WTC11 (cell line): Measurements from ENCODE around the gene CORIN. TPM values are rescaled to one million over a fixed set of nuclear protein-coding genes. Genes with fewer than 3 reads are reported as not detected.
"Not testable (repeated sequence)": the region's sequence is repeated elsewhere in the genome, so short reads cannot be mapped to it uniquely, and the experiment has no call there.

ENCODE experiments used
- ATAC-seq: fragments of 200-7000 bp; cut with Tn5 transposase; 2 replicates; pipeline ENCODE4 v1.10.0; 2021; ENCODE audit warnings: mild to moderate bottlenecking, moderate library complexity
- CTCF ChIA-PET: fragments of 300-600 bp; sonication (Branson Sonifier 250); formaldehyde crosslinking; loops from one replicate; lab custom pipeline; 2021; ENCODE audit warnings: antibody characterized with exemption; lab: Charles Lee
- POLR2A ChIA-PET: fragments of 350-600 bp; sonication (Branson Sonifier 250); formaldehyde crosslinking; loops from one replicate; lab custom pipeline; 2021; ENCODE audit warnings: antibody characterized with exemption; lab: Charles Lee
- DNase-seq: peaks from one replicate; pipeline ENCODE4 v3.0.0; 2021; ENCODE audit warnings: low spot score
- H3K27ac Mint-ChIP-seq: 2 replicates; pipeline ENCODE4 v1.8.0; 2021; ENCODE audit warnings: mixed read lengths
- H3K27me3 Mint-ChIP-seq: 2 replicates; pipeline ENCODE4 v1.8.0; 2021; ENCODE audit warnings: low read depth, mild to moderate bottlenecking, moderate library complexity, mixed read lengths
- H3K36me3 Mint-ChIP-seq: 2 replicates; pipeline ENCODE4 v1.8.0; 2021; ENCODE audit warnings: mixed read lengths
- H3K4me1 Mint-ChIP-seq: 2 replicates; pipeline ENCODE4 v1.8.0; 2022; ENCODE audit warnings: mixed read lengths
- H3K4me3 Mint-ChIP-seq: 2 replicates; pipeline ENCODE4 v1.8.0; 2021; ENCODE audit warnings: mild to moderate bottlenecking, moderate library complexity, mixed read lengths
- H3K9me3 Mint-ChIP-seq: 2 replicates; pipeline ENCODE4 v1.8.0; 2021; ENCODE audit warnings: mixed read lengths
- ATF2 ChIP-seq: sonication (generic); formaldehyde crosslinking; IDR thresholded peaks from 2 replicates; pipeline ENCODE4 v1.8.1; 2022; ENCODE audit warnings: low read depth, missing genetic modification reagents, borderline replicate concordance
- ATF3 ChIP-seq: sonication (generic); formaldehyde crosslinking; conservative IDR thresholded peaks from 2 replicates; pipeline ENCODE4 v1.8.1; 2022; ENCODE audit warnings: mild to moderate bottlenecking, missing genetic modification reagents
- ATF6 ChIP-seq: sonication (generic); formaldehyde crosslinking; IDR thresholded peaks from 2 replicates; pipeline ENCODE4 v1.8.1; 2023; ENCODE audit warnings: mild to moderate bottlenecking, missing genetic modification reagents
- CREM ChIP-seq: sonication (generic); formaldehyde crosslinking; IDR thresholded peaks from 2 replicates; pipeline ENCODE4 v1.8.1; 2022; ENCODE audit warnings: mild to moderate bottlenecking, missing genetic modification reagents, moderate library complexity
- ELF4 ChIP-seq: sonication (generic); formaldehyde crosslinking; IDR thresholded peaks from 2 replicates; pipeline ENCODE4 v1.8.1; 2022; ENCODE audit warnings: low read depth, mild to moderate bottlenecking, moderate library complexity, missing genetic modification reagents
- FOXJ3 ChIP-seq: sonication (generic); formaldehyde crosslinking; IDR thresholded peaks from 2 replicates; pipeline ENCODE4 v1.9.0; 2021; ENCODE audit warnings: missing genetic modification reagents, mild to moderate bottlenecking, borderline replicate concordance
- FOXP1 ChIP-seq: sonication (generic); formaldehyde crosslinking; IDR thresholded peaks from 2 replicates; pipeline ENCODE4 v1.8.0; 2022; ENCODE audit warnings: missing genetic modification reagents, mild to moderate bottlenecking, moderate library complexity, borderline replicate concordance
- FOXP4 ChIP-seq: sonication (generic); formaldehyde crosslinking; IDR thresholded peaks from 2 replicates; pipeline ENCODE4 v1.8.0; 2022; ENCODE audit warnings: mild to moderate bottlenecking, missing genetic modification reagents
- GRHL2 ChIP-seq: fragments of 250-450 bp; sonication (Bioruptor Pico); IDR thresholded peaks from 2 replicates; pipeline ENCODE4 v1.8.0; 2022; ENCODE audit warnings: mild to moderate bottlenecking, moderate library complexity; ENCODE audit not compliant: insufficient replicate concordance, severe bottlenecking
- MXD4 ChIP-seq: fragments of 250-450 bp; sonication (Bioruptor Pico); IDR thresholded peaks from 2 replicates; pipeline ENCODE4 v1.8.0; 2021; ENCODE audit warnings: mild to moderate bottlenecking, moderate library complexity, borderline replicate concordance
- MYBL2 ChIP-seq: sonication (generic); formaldehyde crosslinking; IDR thresholded peaks from 2 replicates; pipeline ENCODE4 v1.8.1; 2023; ENCODE audit warnings: mild to moderate bottlenecking, moderate library complexity, missing genetic modification reagents
- NFE2L1 ChIP-seq: sonication (generic); formaldehyde crosslinking; IDR thresholded peaks from 2 replicates; pipeline ENCODE4 v1.8.1; 2023; ENCODE audit warnings: missing genetic modification reagents
- NR3C1 ChIP-seq: sonication (generic); formaldehyde crosslinking; conservative IDR thresholded peaks from 2 replicates; pipeline ENCODE4 v1.8.1; 2023; ENCODE audit warnings: low read depth, mild to moderate bottlenecking, missing genetic modification reagents
- RORB ChIP-seq: fragments of 250-450 bp; sonication (Bioruptor Pico); IDR thresholded peaks from 2 replicates; pipeline ENCODE4 v1.9.0; 2021; ENCODE audit warnings: mild to moderate bottlenecking
- SMAD4 ChIP-seq: sonication (generic); formaldehyde crosslinking; IDR thresholded peaks from 2 replicates; pipeline ENCODE4 v1.8.0; 2022; ENCODE audit warnings: mild to moderate bottlenecking, missing genetic modification reagents
- SOX15 ChIP-seq: fragments of 250-450 bp; sonication (Bioruptor Pico); IDR thresholded peaks from 2 replicates; pipeline ENCODE4 v1.9.0; 2021; ENCODE audit warnings: mild to moderate bottlenecking
- TEAD1 ChIP-seq: sonication (generic); formaldehyde crosslinking; IDR thresholded peaks from 2 replicates; pipeline ENCODE4 v1.8.0; 2022; ENCODE audit warnings: mild to moderate bottlenecking, missing genetic modification reagents
- TP53 ChIP-seq: sonication (generic); formaldehyde crosslinking; IDR thresholded peaks from 2 replicates; pipeline ENCODE4 v1.8.1; 2023; ENCODE audit warnings: mild to moderate bottlenecking, missing genetic modification reagents
- ZBTB21 ChIP-seq: sonication (generic); formaldehyde crosslinking; IDR thresholded peaks from 2 replicates; pipeline ENCODE4 v1.8.1; 2023; ENCODE audit warnings: mild to moderate bottlenecking, missing genetic modification reagents, borderline replicate concordance
- ZNF121 ChIP-seq: sonication (generic); formaldehyde crosslinking; IDR thresholded peaks from 2 replicates; pipeline ENCODE4 v1.8.0; 2023; ENCODE audit warnings: missing genetic modification reagents
- ZNF138 ChIP-seq: sonication (generic); formaldehyde crosslinking; conservative IDR thresholded peaks from 2 replicates; pipeline ENCODE4 v1.8.1; 2022; ENCODE audit warnings: mild to moderate bottlenecking, moderate library complexity, missing genetic modification reagents
- ZNF219 ChIP-seq: sonication (generic); formaldehyde crosslinking; IDR thresholded peaks from 2 replicates; pipeline ENCODE4 v1.8.0; 2023; ENCODE audit warnings: missing genetic modification reagents, mild to moderate bottlenecking, borderline replicate concordance
- ZNF317 ChIP-seq: sonication (generic); formaldehyde crosslinking; IDR thresholded peaks from 2 replicates; pipeline ENCODE4 v1.8.1; 2023; ENCODE audit warnings: low read depth, mild to moderate bottlenecking, moderate library complexity, missing genetic modification reagents, borderline replicate concordance
- ZNF396 ChIP-seq: fragments of 250-450 bp; sonication (Bioruptor Pico); IDR thresholded peaks from 2 replicates; pipeline ENCODE4 v1.8.0; 2021; ENCODE audit warnings: mild to moderate bottlenecking, moderate library complexity, borderline replicate concordance
- ZNF423 ChIP-seq: fragments of 250-450 bp; sonication (Bioruptor Pico); IDR thresholded peaks from 2 replicates; pipeline ENCODE4 v2.1.2; 2022; ENCODE audit warnings: mild to moderate bottlenecking, moderate library complexity
- ZNF671 ChIP-seq: fragments of 250-450 bp; sonication (Bioruptor Pico); IDR thresholded peaks from 2 replicates; pipeline ENCODE4 v1.8.0; 2021; ENCODE audit warnings: mild to moderate bottlenecking
- total RNA-seq: library from RNA; stranded (reverse); gene quantifications from 3 replicates; pipeline ENCODE4 v1.2.3, GENCODE V29; 2021

Gene CORIN
- total RNA-seq, 1 experiment from 2014 or later, result 0.33 TPM

- POLR2A ChIA-PET, result no interaction called here
- DNase-seq (no peak), ATAC-seq (no peak)
- H3K36me3 Mint-ChIP-seq, result peaks cover 2% of the 10 kb centered on the region; the same call in 1 of the 2 replicates
- peaks cover 20% of the 10 kb centered on the region for H3K9me3 Mint-ChIP-seq
- no peak overlapping the region for H3K4me3 Mint-ChIP-seq
- CTCF ChIA-PET, result no interaction called here
- H3K4me1 Mint-ChIP-seq, result peaks cover 16% of the 10 kb centered on the region
- H3K27ac Mint-ChIP-seq, result no peak overlapping the region
- H3K27me3 Mint-ChIP-seq, result no peaks in the 10 kb centered on the region
- no peak for TF ChIP-seq ZNF121
- TF ChIP-seq MYBL2, result no peak
- no peak for TF ChIP-seq NR3C1 (CRISPR knock-in tag)
- no peak for TF ChIP-seq CREM
- no peak for TF ChIP-seq GRHL2 (CRISPR knock-in tag)
- no peak for TF ChIP-seq ZNF671
- no peak for TF ChIP-seq NFE2L1 (CRISPR knock-in tag)
- no peak for TF ChIP-seq ELF4
- TF ChIP-seq ATF3, result no peak
- no peak for TF ChIP-seq ZBTB21 (CRISPR knock-in tag)
- TF ChIP-seq ZNF138, result no peak
- no peak for TF ChIP-seq ATF6 (CRISPR knock-in tag)
- TF ChIP-seq FOXP1 (CRISPR knock-in tag), result no peak
- TF ChIP-seq SMAD4 (CRISPR knock-in tag), result no peak
- TF ChIP-seq ZNF317 (CRISPR knock-in tag), result no peak
- TF ChIP-seq RORB (CRISPR knock-in tag), result no peak
These were observed 75.2 kb downstream of the CORIN start for GRCh38 chr4:47762376-47763266.

- H3K4me1 Mint-ChIP-seq, H3K4me3 Mint-ChIP-seq, POLR2A ChIA-PET, ATAC-seq, DNase-seq, CTCF ChIA-PET, H3K27ac Mint-ChIP-seq, H3K27me3 Mint-ChIP-seq: not testable (repeated sequence)
- Mint-ChIP-seq H3K9me3 (peaks cover 42% of the 10 kb centered on the region), H3K36me3 (peaks cover 22% of the 10 kb centered on the region)
These were observed 84.6 kb downstream of the CORIN start for GRCh38 chr4:47753316-47753715.

- ChIA-PET CTCF (interaction anchor here (1.2 kb wide), 1 partner anchor 85 kb away, joined by 5 read pairs; the partner anchor contains the start of gene CORIN), POLR2A (no interaction called here)
These were observed 85.7 kb downstream of the CORIN start for GRCh38 chr4:47752214-47752613.

GRCh38 chr4:47750788-47751187, 87.1 kb downstream of the CORIN start:
- ATAC-seq, result no peak
- no peak overlapping the region for H3K27ac Mint-ChIP-seq
- CTCF ChIA-PET, result no interaction called here
- H3K27me3 Mint-ChIP-seq, result no peaks in the 10 kb centered on the region
- TF ChIP-seq ATF2 (CRISPR knock-in tag) (no peak), TEAD1 (CRISPR knock-in tag) (no peak), ZNF423 (no peak), MXD4 (CRISPR knock-in tag) (no peak), ZNF219 (CRISPR knock-in tag) (no peak), SOX15 (CRISPR knock-in tag) (no peak), TP53 (CRISPR knock-in tag) (no peak), FOXP4 (CRISPR knock-in tag) (no peak), FOXJ3 (CRISPR knock-in tag) (no peak), ZNF396 (CRISPR knock-in tag) (no peak)
- H3K36me3 Mint-ChIP-seq, result peaks cover 21% of the 10 kb centered on the region
- peaks cover 11% of the 10 kb centered on the region for H3K4me1 Mint-ChIP-seq
- peaks cover 38% of the 10 kb centered on the region for H3K9me3 Mint-ChIP-seq
- no peak for DNase-seq
- POLR2A ChIA-PET, result no interaction called here
- no peak overlapping the region for H3K4me3 Mint-ChIP-seq

More at GRCh38 chr4:47752214-47752613, 85.7 kb downstream of the CORIN start:
- Mint-ChIP-seq H3K27me3 (no peaks in the 10 kb centered on the region), H3K9me3 (peaks cover 38% of the 10 kb centered on the region), H3K36me3 (peaks cover 21% of the 10 kb centered on the region), H3K4me3 (no peak overlapping the region), H3K27ac (no peak overlapping the region), H3K4me1 (peaks cover 4% of the 10 kb centered on the region)
- ATAC-seq (no peak), DNase-seq (no peak)
- TF ChIP-seq MYBL2, result no peak
- TF ChIP-seq, all 79 proteins: peak for 0
